IMR-90 (cell line): ENCODE measurements around the gene IGSF8. TPM values are rescaled to one million over a fixed set of nuclear protein-coding genes. Genes with fewer than 3 reads are reported as not detected.

Experiments
- ATAC-seq: fragments of 200-7000 bp; cut with Tn5 transposase; 2 replicates; pipeline ENCODE4 v1.9.1; 2020; ENCODE audit warnings: low read depth, mild to moderate bottlenecking, moderate library complexity
- BruUV-seq: library from RNA; stranded (reverse); fragments of 400-500 nt; replicated peaks from 2 replicates; lab custom pipeline; 2021; lab: Mats Ljungman, UMichigan
- CTCF ChIA-PET: fragments of 300-600 bp; formaldehyde crosslinking; extraction: SDS; loops from one replicate; lab custom pipeline; 2021; ENCODE audit warnings: antibody characterized with exemption; lab: Yijun Ruan, JAX
- POLR2A ChIA-PET: fragments of 300-600 bp; sonication (Branson Sonifier 250); formaldehyde crosslinking; loops from one replicate; lab custom pipeline; 2022; ENCODE audit warnings: antibody characterized with exemption; ENCODE audit not compliant: unreplicated experiment; lab: Charles Lee
- DNase-seq: peaks from one replicate; pipeline ENCODE4 v3.0.0; 2013
- H2AFZ ChIP-seq: replicated peaks from 2 replicates; pipeline ENCODE3; 2013; ENCODE audit warnings: low read length, mild to moderate bottlenecking; ENCODE audit not compliant: poor library complexity
- H2AK5ac ChIP-seq: 2 replicates; pipeline ENCODE4 v1.6.1; 2013; ENCODE audit warnings: low read depth, low read length, inconsistent platforms
- H2AK9ac ChIP-seq: replicated peaks from 2 replicates; pipeline ENCODE3; 2013; ENCODE audit warnings: mild to moderate bottlenecking, low read depth, low read length, moderate library complexity; ENCODE audit not compliant: poor library complexity
- H2BK120ac ChIP-seq: 2 replicates; pipeline ENCODE4 v1.6.1; 2013; ENCODE audit warnings: low read depth, low read length, inconsistent platforms
- H2BK15ac ChIP-seq: 3 replicates; pipeline ENCODE4 v1.6.1; 2013; ENCODE audit warnings: low read depth, low read length, inconsistent platforms
- H2BK20ac ChIP-seq: 2 replicates; pipeline ENCODE4 v1.6.1; 2013; ENCODE audit warnings: low read depth, mild to moderate bottlenecking, inconsistent platforms, low read length, moderate library complexity
- H2BK5ac ChIP-seq: 2 replicates; pipeline ENCODE4 v1.6.1; 2013; ENCODE audit warnings: mild to moderate bottlenecking, low read depth, low read length, inconsistent platforms; ENCODE audit not compliant: poor library complexity, severe bottlenecking
- H3K14ac ChIP-seq: replicated peaks from 2 replicates; pipeline ENCODE4 v1.6.1; 2013; ENCODE audit warnings: low read depth, low read length, inconsistent platforms
- H3K18ac ChIP-seq: 2 replicates; pipeline ENCODE4 v1.6.1; 2013; ENCODE audit warnings: low read depth, low read length, control low read depth
- H3K23ac ChIP-seq: 2 replicates; pipeline ENCODE4 v1.6.1; 2013; ENCODE audit warnings: low read depth, low read length, inconsistent platforms
- H3K27ac ChIP-seq: 2 replicates; pipeline ENCODE4 v1.5.1; 2013; ENCODE audit warnings: mild to moderate bottlenecking, control low read depth, low read length; ENCODE audit not compliant: insufficient read depth
- H3K27me3 ChIP-seq: 2 replicates; pipeline ENCODE4 v1.6.1; 2013; ENCODE audit warnings: low read length; ENCODE audit not compliant: control insufficient read depth, insufficient read depth
- H3K36me3 ChIP-seq: 2 replicates; pipeline ENCODE4 v1.6.1; 2013; ENCODE audit warnings: low read length, mixed read lengths; ENCODE audit not compliant: control insufficient read depth, insufficient read depth
- H3K4ac ChIP-seq: 2 replicates; pipeline ENCODE4 v1.6.1; 2013; ENCODE audit warnings: low read depth, low read length, inconsistent platforms
- H3K4me1 ChIP-seq: 2 replicates; pipeline ENCODE4 v1.6.1; 2013; ENCODE audit warnings: low read length, mixed read lengths; ENCODE audit not compliant: control insufficient read depth, insufficient read depth
- H3K4me2 ChIP-seq: 2 replicates; pipeline ENCODE4 v1.6.1; 2013; ENCODE audit warnings: low read depth, mild to moderate bottlenecking, control low read depth, low read length, moderate library complexity
- H3K4me3 ChIP-seq: 2 replicates; pipeline ENCODE4 v1.5.1; 2013; ENCODE audit warnings: low read depth, mild to moderate bottlenecking, control low read depth, low read length, moderate library complexity; ENCODE audit not compliant: insufficient read depth
- H3K56ac ChIP-seq: 2 replicates; pipeline ENCODE4 v1.6.1; 2013; ENCODE audit warnings: low read length, inconsistent platforms; ENCODE audit not compliant: insufficient read depth; ENCODE audit errors: extremely low read depth
- H3K79me1 ChIP-seq, 2 experiments: 2 replicates each; pipeline ENCODE4 v1.6.1; 2013; ENCODE audit warnings: low read length in 2 of 2, inconsistent platforms in 1 of 2, low read depth in 1 of 2
- H3K9ac ChIP-seq: 2 replicates; pipeline ENCODE4 v1.6.1; 2013; ENCODE audit warnings: low read depth, low read length, control low read depth
- H3K9me1 ChIP-seq: 2 replicates; pipeline ENCODE4 v1.6.1; 2013; ENCODE audit warnings: low read length, inconsistent platforms; ENCODE audit not compliant: insufficient read depth
- H3K9me3 ChIP-seq: 2 replicates; pipeline ENCODE4 v1.6.1; 2013; ENCODE audit warnings: low read length; ENCODE audit not compliant: control insufficient read depth, insufficient read depth
- H4K20me1 ChIP-seq: 2 replicates; pipeline ENCODE4 v1.6.1; 2013; ENCODE audit warnings: low read length, inconsistent platforms; ENCODE audit not compliant: insufficient read depth
- H4K5ac ChIP-seq: 2 replicates; pipeline ENCODE4 v1.6.1; 2013; ENCODE audit warnings: mild to moderate bottlenecking, low read depth, low read length, control low read depth
- H4K8ac ChIP-seq, 2 experiments: 2 replicates each; pipeline ENCODE4 v1.6.1; 2013; ENCODE audit warnings: low read depth in 2 of 2, low read length in 2 of 2, control low read depth in 1 of 2, inconsistent platforms in 1 of 2
- H4K91ac ChIP-seq: 2 replicates; pipeline ENCODE4 v1.6.1; 2013; ENCODE audit warnings: low read depth, low read length, inconsistent platforms; ENCODE audit not compliant: insufficient read depth
- BHLHE40 ChIP-seq: fragments of 150-350 bp; IDR thresholded peaks from 2 replicates; pipeline ENCODE4 v1.6.1; 2016; ENCODE audit warnings: mild to moderate bottlenecking, low read depth, low read length
- CEBPB ChIP-seq: IDR thresholded peaks from 2 replicates; pipeline ENCODE4 v1.6.1; 2012; ENCODE audit warnings: low read depth, low read length, improper control_type of control experiment
- CHD1 ChIP-seq: IDR thresholded peaks from 2 replicates; pipeline ENCODE4 v1.6.1; 2012; ENCODE audit warnings: low read depth, low read length, improper control_type of control experiment
- CTCF ChIP-seq: conservative IDR thresholded peaks from 2 replicates; pipeline ENCODE4 v1.5.1; 2012; ENCODE audit warnings: mild to moderate bottlenecking, low read depth, low read length, improper control_type of control experiment
- ELK1 ChIP-seq: fragments of 150-350 bp; IDR thresholded peaks from 2 replicates; pipeline ENCODE4 v1.6.1; 2016; ENCODE audit warnings: low read depth, mild to moderate bottlenecking, low read length, moderate library complexity, borderline replicate concordance
- FOS ChIP-seq: fragments of 150-350 bp; IDR thresholded peaks from 2 replicates; pipeline ENCODE4 v1.6.1; 2016; ENCODE audit warnings: low read depth, low read length
- MAFK ChIP-seq: IDR thresholded peaks from 2 replicates; pipeline ENCODE4 v1.6.1; 2012; ENCODE audit warnings: low read depth, low read length, improper control_type of control experiment
- MXI1 ChIP-seq: IDR thresholded peaks from 2 replicates; pipeline ENCODE4 v1.6.1; 2012; ENCODE audit warnings: low read depth, mild to moderate bottlenecking, low read length, moderate library complexity, borderline replicate concordance
- NFE2L2 ChIP-seq: fragments of 150-350 bp; IDR thresholded peaks from 2 replicates; pipeline ENCODE4 v1.6.1; 2016; ENCODE audit warnings: low read depth, mild to moderate bottlenecking, low read length
- POLR2A ChIP-seq: IDR thresholded peaks from 2 replicates; pipeline ENCODE4 v1.6.1; 2012; ENCODE audit warnings: mild to moderate bottlenecking, low read depth, low read length
- RAD21 ChIP-seq: IDR thresholded peaks from 2 replicates; pipeline ENCODE4 v1.6.1; 2012; ENCODE audit warnings: low read length, improper control_type of control experiment
- RCOR1 ChIP-seq: IDR thresholded peaks from 2 replicates; pipeline ENCODE4 v1.6.1; 2012; ENCODE audit warnings: mild to moderate bottlenecking, low read length, improper control_type of control experiment; ENCODE audit not compliant: insufficient replicate concordance
- RFX5 ChIP-seq: IDR thresholded peaks from 2 replicates; pipeline ENCODE4 v1.8.0; 2012; ENCODE audit warnings: low read depth, mild to moderate bottlenecking, low read length, moderate library complexity
- SMC3 ChIP-seq: fragments of 150-350 bp; IDR thresholded peaks from 2 replicates; pipeline ENCODE4 v1.6.1; 2016; ENCODE audit warnings: low read depth, mild to moderate bottlenecking, antibody characterized with exemption, low read length, moderate library complexity
- WGBS, 2 experiments: methylation state at CpG; one replicate each; pipeline versions ENCODE4 v1.1.5 to v1.1.7; 2013; ENCODE audit warnings: missing lambda C conversion rate in 2 of 2; ENCODE audit not compliant: insufficient read length in 1 of 2; ENCODE audit errors: extremely low coverage in 2 of 2; 5-methylcytosine and 5-hydroxymethylcytosine counted together
- dilution Hi-C: fragments of 300-500 bp; cut with HindIII; formaldehyde crosslinking; loops from one replicate; pipeline ENCODE4 v1.14.3; 2018; ENCODE audit warnings: low sequenced_read_pairs; ENCODE audit not compliant: unreplicated experiment
- in situ Hi-C: fragments of 300-500 bp; cut with MboI; formaldehyde crosslinking; loops from 3 replicates; pipeline ENCODE4 v1.14.3; 2019; ENCODE audit warnings: low sequenced_read_pairs, inconsistent platforms, mixed read lengths
- intact Hi-C: fragments of 100-400 bp; cut with micrococcal nuclease; formaldehyde crosslinking; loops from 2 replicates; pipeline ENCODE4 v1.10.0; 2022
- polyA plus RNA-seq, 3 experiments: library from polyadenylated mRNA; depleted of rRNA; stranded (reverse); fragments of >200 nt; gene quantifications; 2 replicates each; pipeline ENCODE4 v1.2.3, GENCODE V29; 2012; ENCODE audit warnings: low replicate concordance in 1 of 3
- total RNA-seq: library from RNA; depleted of rRNA; stranded (reverse); fragments of >200 nt; gene quantifications from 2 replicates; pipeline ENCODE4 v1.2.3, GENCODE V29; 2012

IGSF8 gene
- total and polyA plus RNA-seq, 2 of the 4 experiments (the other 2 are of a cell fraction): 8.8 to 25.2 TPM

- intact Hi-C loops (no loop called here), in situ Hi-C loops (no loop called here), dilution Hi-C loops (no loop called here)
- no peaks in the 10 kb centered on the region for H3K9me3 ChIP-seq
- no peak overlapping the region for H3K23ac ChIP-seq
- no peak overlapping the region for H3K9ac ChIP-seq
- ATAC-seq (no peak), DNase-seq (no peak)
- H3K27me3 ChIP-seq: peaks cover 75% of the 10 kb centered on the region
- CTCF ChIA-PET: interaction anchor here (1.2 kb wide), 1 partner anchor 9 kb away, joined by 3 read pairs; no protein-coding TSS in a partner anchor
- no peak overlapping the region for H2AK5ac ChIP-seq
- no peak overlapping the region for H2AK9ac ChIP-seq
- no peak overlapping the region for H4K5ac ChIP-seq
- H2BK15ac ChIP-seq: no peak overlapping the region
- TF ChIP-seq BHLHE40 (no peak), CHD1 (no peak), RFX5 (no peak), POLR2A (no peak), CTCF (no peak), FOS (no peak), SMC3 (no peak), RAD21 (no peak), CEBPB (no peak), RCOR1 (no peak), MXI1 (no peak), NFE2L2 (no peak), ELK1 (no peak), MAFK (no peak)
- H3K4me1 ChIP-seq: no peaks in the 10 kb centered on the region
- no peak overlapping the region for H2BK5ac ChIP-seq
- H3K9me1 ChIP-seq: no peaks in the 10 kb centered on the region
- POLR2A ChIA-PET: no interaction called here
- H3K36me3 ChIP-seq: no peaks in the 10 kb centered on the region
- no peak overlapping the region for H2AFZ ChIP-seq
- no peaks in the 10 kb centered on the region for H4K20me1 ChIP-seq
- no peak overlapping the region for H2BK20ac ChIP-seq
- WGBS, 2 experiments: no CpG with 5 or more reads among the region's 6 CpGs
- no peaks in the 10 kb centered on the region for H3K79me1 ChIP-seq
- no peak overlapping the region for H3K18ac ChIP-seq
- H3K56ac ChIP-seq: no peak overlapping the region
- BruUV-seq: no TSS peak
- no peak overlapping the region for H3K4me2 ChIP-seq
- no peak overlapping the region for H3K27ac ChIP-seq
- no peak overlapping the region for H3K14ac ChIP-seq
- H2BK120ac ChIP-seq: no peak overlapping the region
- no peak overlapping the region for H3K4me3 ChIP-seq
- no peak overlapping the region for H4K91ac ChIP-seq
- no peak overlapping the region for H4K8ac ChIP-seq
- H3K4ac ChIP-seq: no peak overlapping the region
Observed at GRCh38 chr1:160066829-160067745, 31.3 kb downstream of the IGSF8 start.
